ENCODE measurements around the gene KIAA1328. TPM values are rescaled to one million over a fixed set of nuclear protein-coding genes. Genes with fewer than 3 reads are reported as not detected.

KIAA1328 gene
- polyA plus RNA-seq, 1 donor (not counting 4 experiments of a cell fraction or from before 2014, with no cell fraction given), result 5.5 TPM

DNA sequence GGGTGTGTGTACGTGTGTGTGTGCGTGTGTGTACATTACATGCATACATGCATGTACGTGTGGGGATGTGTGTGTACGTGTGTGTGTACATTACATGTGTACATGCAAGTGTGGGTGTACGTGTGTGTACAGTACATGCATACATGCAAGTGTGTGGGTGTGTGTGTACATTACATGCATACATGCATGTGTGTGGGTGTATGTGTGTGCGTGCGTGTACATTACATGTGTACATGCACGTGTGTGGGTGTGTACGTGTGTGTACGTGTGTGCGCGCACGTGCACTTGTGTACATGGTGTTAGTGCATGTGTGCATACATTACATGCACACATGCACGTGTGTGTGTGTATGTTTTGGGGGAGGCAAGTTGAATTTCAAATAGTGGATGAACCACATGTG lies 436.0 kb downstream of the KIAA1328 start:
- H3K4me1 ChIP-seq (ENCODE audit: control insufficient read depth, extremely low read depth, insufficient read depth, low read length), result no peaks in the 10 kb centered on the region
- no peak for DNase-seq (ENCODE audit: low read depth, low spot score)
- dilution Hi-C loops (cut with MboI; ENCODE audit: extremely low pct_ligation_motif_present, low sequenced_read_pairs), result no loop called here
- no peak overlapping the region for H2AFZ ChIP-seq (ENCODE audit: control insufficient read depth, low read length)
- H3K9ac ChIP-seq (ENCODE audit: control insufficient read depth, extremely low read depth, insufficient read depth, low read length), result no peak overlapping the region
- H4K20me1 ChIP-seq (ENCODE audit: control insufficient read depth, extremely low read depth, insufficient read depth, low read length), result no peaks in the 10 kb centered on the region
- H3K27ac ChIP-seq (ENCODE audit: control insufficient read depth, insufficient read depth, low read length), result no peak overlapping the region
- H3K9me1 ChIP-seq (ENCODE audit: control insufficient read depth, extremely low read depth, insufficient read depth, low read length), result no peaks in the 10 kb centered on the region
- H3K4me3 ChIP-seq (ENCODE audit: control insufficient read depth in 2 of 3, extremely low read depth in 1 of 3, insufficient read depth in 2 of 3, low read depth in 1 of 3, low read length in 3 of 3), result no peak overlapping the region
- peaks cover 4% of the 10 kb centered on the region for H3K27me3 ChIP-seq (ENCODE audit: control insufficient read depth, extremely low read depth, insufficient read depth, low read length)
- no peak for FAIRE-seq
- no peaks in the 10 kb centered on the region for H3K9me3 ChIP-seq (ENCODE audit: control insufficient read depth, low read depth, low read length)
- no peak overlapping the region for H3K4me2 ChIP-seq (ENCODE audit: control insufficient read depth, extremely low read depth, insufficient read depth, low read depth, low read length)
- TF ChIP-seq, protein P1, sequence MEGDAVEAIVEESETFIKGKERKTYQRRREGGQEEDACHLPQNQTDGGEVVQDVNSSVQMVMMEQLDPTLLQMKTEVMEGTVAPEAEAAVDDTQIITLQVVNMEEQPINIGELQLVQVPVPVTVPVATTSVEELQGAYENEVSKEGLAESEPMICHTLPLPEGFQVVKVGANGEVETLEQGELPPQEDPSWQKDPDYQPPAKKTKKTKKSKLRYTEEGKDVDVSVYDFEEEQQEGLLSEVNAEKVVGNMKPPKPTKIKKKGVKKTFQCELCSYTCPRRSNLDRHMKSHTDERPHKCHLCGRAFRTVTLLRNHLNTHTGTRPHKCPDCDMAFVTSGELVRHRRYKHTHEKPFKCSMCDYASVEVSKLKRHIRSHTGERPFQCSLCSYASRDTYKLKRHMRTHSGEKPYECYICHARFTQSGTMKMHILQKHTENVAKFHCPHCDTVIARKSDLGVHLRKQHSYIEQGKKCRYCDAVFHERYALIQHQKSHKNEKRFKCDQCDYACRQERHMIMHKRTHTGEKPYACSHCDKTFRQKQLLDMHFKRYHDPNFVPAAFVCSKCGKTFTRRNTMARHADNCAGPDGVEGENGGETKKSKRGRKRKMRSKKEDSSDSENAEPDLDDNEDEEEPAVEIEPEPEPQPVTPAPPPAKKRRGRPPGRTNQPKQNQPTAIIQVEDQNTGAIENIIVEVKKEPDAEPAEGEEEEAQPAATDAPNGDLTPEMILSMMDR (optimal IDR thresholded peaks at IDR 0.05 in 1 of 3, IDR thresholded peaks at IDR 0.05 in 1 of 3, conservative IDR thresholded peaks at IDR 0.05 in 1 of 3; ENCODE audit: extremely low read depth in 1 of 3, insufficient read depth in 2 of 3, low read length in 3 of 3), result no peak
- no peak for TF ChIP-seq EZH2 (IDR thresholded peaks at IDR 0.05; ENCODE audit: low read length)
- no peaks in the 10 kb centered on the region for H3K36me3 ChIP-seq (ENCODE audit: control insufficient read depth in 2 of 2, extremely low read depth in 1 of 2, insufficient read depth in 2 of 2, low read length in 2 of 2)
- H3K79me2 ChIP-seq (ENCODE audit: control insufficient read depth, insufficient read depth, low read length), result no peaks in the 10 kb centered on the region

DNA sequence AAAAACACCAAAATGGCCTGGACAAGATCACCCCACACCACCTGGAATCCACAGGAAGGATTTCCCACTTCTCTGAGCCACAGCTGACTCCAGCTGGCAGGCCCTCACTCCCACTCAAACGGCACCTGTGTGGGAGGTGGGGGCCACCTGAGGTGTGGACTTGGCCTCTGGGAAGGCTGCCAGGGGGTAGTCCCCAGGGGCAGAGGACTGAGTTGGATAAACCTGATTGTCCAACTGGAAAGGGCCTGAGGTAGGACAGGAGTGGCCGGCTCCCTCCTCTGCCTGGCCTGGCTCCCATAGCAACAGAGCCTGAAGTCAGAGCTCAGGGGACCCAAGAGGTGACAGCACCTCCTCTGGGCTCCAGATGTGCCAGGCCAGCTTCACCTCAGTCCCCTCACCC lies 436.5 kb downstream of the KIAA1328 start:
- Histone ChIP-seq H3K36me3 (ENCODE audit: control insufficient read depth in 2 of 2, extremely low read depth in 1 of 2, insufficient read depth in 2 of 2, low read length in 2 of 2) (no peaks in the 10 kb centered on the region), H3K4me3 (ENCODE audit: control insufficient read depth in 2 of 3, extremely low read depth in 1 of 3, insufficient read depth in 2 of 3, low read depth in 1 of 3, low read length in 3 of 3) (no peak overlapping the region), H2AFZ (ENCODE audit: control insufficient read depth, low read length) (no peak overlapping the region), H3K9ac (ENCODE audit: control insufficient read depth, extremely low read depth, insufficient read depth, low read length) (no peak overlapping the region), H3K4me2 (ENCODE audit: control insufficient read depth, extremely low read depth, insufficient read depth, low read depth, low read length) (no peak overlapping the region), H3K9me1 (ENCODE audit: control insufficient read depth, extremely low read depth, insufficient read depth, low read length) (no peaks in the 10 kb centered on the region), H4K20me1 (ENCODE audit: control insufficient read depth, extremely low read depth, insufficient read depth, low read length) (no peaks in the 10 kb centered on the region), H3K27ac (ENCODE audit: control insufficient read depth, insufficient read depth, low read length) (no peak overlapping the region), H3K4me1 (ENCODE audit: control insufficient read depth, extremely low read depth, insufficient read depth, low read length) (no peaks in the 10 kb centered on the region), H3K79me2 (ENCODE audit: control insufficient read depth, insufficient read depth, low read length) (no peaks in the 10 kb centered on the region), H3K9me3 (ENCODE audit: control insufficient read depth, low read depth, low read length) (no peaks in the 10 kb centered on the region), H3K27me3 (ENCODE audit: control insufficient read depth, extremely low read depth, insufficient read depth, low read length) (peaks cover 4% of the 10 kb centered on the region)
- TF ChIP-seq EZH2 (IDR thresholded peaks at IDR 0.05; ENCODE audit: low read length), result no peak
- TF ChIP-seq, protein P1 (optimal IDR thresholded peaks at IDR 0.05 in 1 of 3, IDR thresholded peaks at IDR 0.05 in 1 of 3, conservative IDR thresholded peaks at IDR 0.05 in 1 of 3; ENCODE audit: extremely low read depth in 1 of 3, insufficient read depth in 2 of 3, low read length in 3 of 3), result no peak
- no peak for FAIRE-seq
- dilution Hi-C loops (cut with MboI; ENCODE audit: extremely low pct_ligation_motif_present, low sequenced_read_pairs), result no loop called here
- DNase-seq (ENCODE audit: low read depth, low spot score), result no peak
